Spleen (tissue), 11 donors: ENCODE data around the gene ZMIZ2. TPM values are rescaled to one million over a fixed set of nuclear protein-coding genes. Genes with fewer than 3 reads are reported as not detected.
A peak's percentile ranks its signal among the peaks of the same experiment; 100 is the strongest.
"Not testable (repeated sequence)": the region's sequence is repeated elsewhere in the genome, so short reads cannot be mapped to it uniquely, and the experiment has no call there.

Experiments
- DNase-seq: peaks from one replicate; pipeline ENCODE4 v3.0.0-alpha.2; 2020
- H3K27ac ChIP-seq, 8 donors: fragments of 200-600 bp; sonication (generic) in 7 of 8; 1 replicate in 4 of 8; 2 replicates in 4 of 8; pipeline versions ENCODE4 v1.5.0 to v1.8.0; 2016 to 2021; ENCODE audit warnings: inconsistent platforms in 4 of 8, mild to moderate bottlenecking in 4 of 8, moderate library complexity in 1 of 8
- H3K27me3 ChIP-seq, 7 donors: fragments of 200-600 bp; sonication (generic) in 6 of 7; replicated peaks in 1 of 7; 1 replicate in 4 of 7; 2 replicates in 3 of 7; pipeline versions ENCODE4 v1.5.0 to v1.8.0; 2016 to 2021; ENCODE audit warnings: inconsistent platforms in 3 of 7, mild to moderate bottlenecking in 1 of 7
- H3K36me3 ChIP-seq, 6 donors: fragments of 200-600 bp; sonication (generic) in 5 of 6; 1 replicate in 4 of 6; 2 replicates in 2 of 6; pipeline versions ENCODE4 v1.5.0 to v1.8.0; 2016 to 2021; ENCODE audit warnings: inconsistent platforms in 2 of 6
- H3K4me1 ChIP-seq, 6 donors: fragments of 200-600 bp; sonication (generic) in 5 of 6; 1 replicate in 3 of 6; 2 replicates in 3 of 6; pipeline versions ENCODE4 v1.5.0 to v1.8.0; 2016 to 2021; ENCODE audit warnings: inconsistent platforms in 3 of 6
- H3K4me3 ChIP-seq, 8 donors: fragments of 200-600 bp; sonication (generic) in 7 of 8; 1 replicate in 4 of 8; 2 replicates in 4 of 8; pipeline versions ENCODE4 v1.5.0 to v1.8.0; 2016 to 2021; ENCODE audit warnings: inconsistent platforms in 4 of 8, mild to moderate bottlenecking in 4 of 8, moderate library complexity in 2 of 8
- H3K9me3 ChIP-seq, 8 donors: fragments of 200-600 bp; sonication (generic) in 7 of 8; 1 replicate in 4 of 8; 2 replicates in 4 of 8; pipeline versions ENCODE4 v1.5.0 to v1.8.0; 2016 to 2021; ENCODE audit warnings: inconsistent platforms in 4 of 8
- POLR2A ChIP-seq, 3 donors: fragments of 450-650 bp; IDR thresholded peaks; one replicate each; pipeline ENCODE4 v1.5.1; 2017; ENCODE audit warnings: antibody characterized with exemption in 3 of 3, mild to moderate bottlenecking in 1 of 3
- POLR2AphosphoS5 ChIP-seq, 3 donors: sonication (generic); formaldehyde crosslinking; IDR thresholded peaks; one replicate each; pipeline ENCODE4 v1.5.1; 2017; ENCODE audit warnings: antibody characterized with exemption in 3 of 3
- WGBS, 5 donors: extraction: QIAGEN DNeasy Blood & Tissue Kit in 3 of 5; methylation state at CpG; one replicate each; pipeline versions ENCODE4 v1.1.5 to v1.1.7; 2013 to 2018; 5-methylcytosine and 5-hydroxymethylcytosine counted together
- intact Hi-C: fragments of 100-400 bp; cut with DNase I; formaldehyde crosslinking; loops from one replicate; pipeline ENCODE4 v1.15.0; 2023; ENCODE audit warnings: low total_unique reads
- polyA plus RNA-seq, 3 donors: library from polyadenylated mRNA; stranded (reverse); fragments of 200-250 nt; gene quantifications; one replicate each; pipeline ENCODE4 v1.2.1, GENCODE V29; 2013
- total RNA-seq, 7 donors: library from RNA; depleted of rRNA in 3 of 7; stranded (reverse); fragments of >200 nt in 3 of 7; fragmentation: NEBNext Ultra II Directional in 4 of 7; extraction: Animal tissue kit (Norgen Biotek cat#: 25700) in 4 of 7; gene quantifications; one replicate each; pipeline versions ENCODE4 v1.1.0 to v1.2.1, GENCODE V29; 2016 to 2021
- TF ChIP-seq, protein P1 (sequence below), 11 experiments: fragments of 200-600 bp in 7 of 11; fragments of 450-650 bp in 4 of 11; sonication (generic) in 4 of 11; IDR thresholded peaks in 8 of 11; conservative IDR thresholded peaks in 3 of 11; 1 replicate in 7 of 11; 2 replicates in 4 of 11; pipeline versions ENCODE4 v1.4.0 to v1.8.0; 2016 to 2021; ENCODE audit warnings: antibody characterized with exemption in 11 of 11, inconsistent platforms in 4 of 11, mild to moderate bottlenecking in 1 of 11
- donor health status: healthy with polysubstance abuse.
- donor health status: DM: no; HTN: no; CAD: no; lungs with moderate emphysema.
- donor health status: DM: no; HTN: no; CAD: no.
- donor health status: Bipolar disorder and iron deficiency.
- donor health status: healthy.
- donor health status: DM: no; HTN: no; CAD: no.
- donor health status: DM: yes; HTN: yes; CAD: no.

ZMIZ2 gene
- total and polyA plus RNA-seq, 10 donors: 27.7 to 160 (median 84.1) TPM

DNA sequence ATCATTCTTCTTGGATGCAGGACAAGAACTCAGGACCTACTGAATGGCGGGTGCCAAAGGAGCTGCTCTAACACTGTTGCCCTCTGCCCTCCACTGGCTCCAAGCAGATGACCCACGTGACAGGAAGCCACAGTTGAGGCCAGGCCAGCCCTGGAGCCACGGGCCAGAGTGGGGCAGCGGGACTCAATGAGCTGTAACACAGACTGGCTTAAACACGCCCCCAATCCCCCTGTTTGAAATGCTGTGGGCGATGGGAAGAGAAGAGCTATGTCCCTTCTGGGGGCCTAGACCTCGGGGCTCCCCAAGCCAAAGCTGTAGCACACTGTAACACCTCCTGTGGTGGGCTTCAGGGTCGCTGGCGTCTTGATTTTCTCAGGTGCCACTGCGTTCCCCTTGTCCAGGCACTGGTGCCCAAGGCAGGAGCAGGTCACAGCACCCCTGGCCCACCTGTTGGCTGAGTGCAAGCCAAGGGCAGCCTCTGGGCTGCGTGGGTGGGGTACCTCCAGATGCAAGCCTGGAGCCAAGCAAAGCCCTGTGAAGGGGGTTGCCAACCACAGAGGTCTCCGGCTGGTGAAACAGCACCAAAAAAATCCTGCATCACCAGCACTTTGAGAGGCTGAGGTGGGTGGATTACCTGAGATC lies 18.6 kb upstream of the ZMIZ2 start:
- H3K4me1 ChIP-seq: peaks cover 0 to 22% (median 9%) of the 10 kb centered on the region in 6 donors
- peak; percentile 73 for DNase-seq
- H3K27me3 ChIP-seq: no peaks in the 10 kb centered on the region
- no peaks in the 10 kb centered on the region for H3K9me3 ChIP-seq
- WGBS, 5 donors: 58 to 87% (median 74%) methylated on average over 7 to 12 of the region's 12 CpGs
- no peak overlapping the region for H3K4me3 ChIP-seq
- intact Hi-C loops: no loop called here
- H3K27ac ChIP-seq: no peak overlapping the region
- TF ChIP-seq POLR2AphosphoS5 (IDR thresholded peaks at IDR 0.05) (no peak), POLR2A (IDR thresholded peaks at IDR 0.05) (no peak)
- TF ChIP-seq, protein P1, sequence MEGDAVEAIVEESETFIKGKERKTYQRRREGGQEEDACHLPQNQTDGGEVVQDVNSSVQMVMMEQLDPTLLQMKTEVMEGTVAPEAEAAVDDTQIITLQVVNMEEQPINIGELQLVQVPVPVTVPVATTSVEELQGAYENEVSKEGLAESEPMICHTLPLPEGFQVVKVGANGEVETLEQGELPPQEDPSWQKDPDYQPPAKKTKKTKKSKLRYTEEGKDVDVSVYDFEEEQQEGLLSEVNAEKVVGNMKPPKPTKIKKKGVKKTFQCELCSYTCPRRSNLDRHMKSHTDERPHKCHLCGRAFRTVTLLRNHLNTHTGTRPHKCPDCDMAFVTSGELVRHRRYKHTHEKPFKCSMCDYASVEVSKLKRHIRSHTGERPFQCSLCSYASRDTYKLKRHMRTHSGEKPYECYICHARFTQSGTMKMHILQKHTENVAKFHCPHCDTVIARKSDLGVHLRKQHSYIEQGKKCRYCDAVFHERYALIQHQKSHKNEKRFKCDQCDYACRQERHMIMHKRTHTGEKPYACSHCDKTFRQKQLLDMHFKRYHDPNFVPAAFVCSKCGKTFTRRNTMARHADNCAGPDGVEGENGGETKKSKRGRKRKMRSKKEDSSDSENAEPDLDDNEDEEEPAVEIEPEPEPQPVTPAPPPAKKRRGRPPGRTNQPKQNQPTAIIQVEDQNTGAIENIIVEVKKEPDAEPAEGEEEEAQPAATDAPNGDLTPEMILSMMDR (IDR thresholded peaks at IDR 0.05 in 8 of 11, conservative IDR thresholded peaks at IDR 0.05 in 3 of 11): no peak
- H3K36me3 ChIP-seq: no peaks in the 10 kb centered on the region

DNA sequence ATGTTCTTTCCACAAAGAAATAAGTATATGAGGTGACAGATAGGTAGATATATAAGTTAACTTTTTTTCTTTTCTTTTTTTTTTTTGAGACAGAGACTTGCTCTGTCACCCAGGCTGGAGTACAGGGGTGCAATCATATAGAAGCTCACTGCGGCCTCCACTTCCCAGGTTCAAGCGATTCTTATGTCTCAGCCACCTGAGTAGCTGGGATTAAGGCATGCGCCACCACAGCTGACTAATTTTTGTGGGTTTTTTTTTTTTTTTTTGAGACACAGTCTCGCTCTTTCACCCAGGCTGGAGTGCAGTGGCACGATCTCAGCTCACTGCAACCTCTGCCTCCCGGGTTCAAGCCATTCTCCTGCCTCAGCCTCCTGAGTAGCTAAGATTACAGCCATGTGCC lies 15.7 kb upstream of the ZMIZ2 start:
- H3K9me3 ChIP-seq, intact Hi-C loops, H3K4me3 ChIP-seq, H3K27ac ChIP-seq, H3K27me3 ChIP-seq, H3K36me3 ChIP-seq: not testable (repeated sequence)
- DNase-seq: peak; percentile 1
- 90 to 95% (median 92%) methylated on average over 6 of the region's 6 CpGs for WGBS, 5 donors
- H3K4me1 ChIP-seq: peaks cover 0 to 15% (median 3%) of the 10 kb centered on the region in 6 donors

DNA sequence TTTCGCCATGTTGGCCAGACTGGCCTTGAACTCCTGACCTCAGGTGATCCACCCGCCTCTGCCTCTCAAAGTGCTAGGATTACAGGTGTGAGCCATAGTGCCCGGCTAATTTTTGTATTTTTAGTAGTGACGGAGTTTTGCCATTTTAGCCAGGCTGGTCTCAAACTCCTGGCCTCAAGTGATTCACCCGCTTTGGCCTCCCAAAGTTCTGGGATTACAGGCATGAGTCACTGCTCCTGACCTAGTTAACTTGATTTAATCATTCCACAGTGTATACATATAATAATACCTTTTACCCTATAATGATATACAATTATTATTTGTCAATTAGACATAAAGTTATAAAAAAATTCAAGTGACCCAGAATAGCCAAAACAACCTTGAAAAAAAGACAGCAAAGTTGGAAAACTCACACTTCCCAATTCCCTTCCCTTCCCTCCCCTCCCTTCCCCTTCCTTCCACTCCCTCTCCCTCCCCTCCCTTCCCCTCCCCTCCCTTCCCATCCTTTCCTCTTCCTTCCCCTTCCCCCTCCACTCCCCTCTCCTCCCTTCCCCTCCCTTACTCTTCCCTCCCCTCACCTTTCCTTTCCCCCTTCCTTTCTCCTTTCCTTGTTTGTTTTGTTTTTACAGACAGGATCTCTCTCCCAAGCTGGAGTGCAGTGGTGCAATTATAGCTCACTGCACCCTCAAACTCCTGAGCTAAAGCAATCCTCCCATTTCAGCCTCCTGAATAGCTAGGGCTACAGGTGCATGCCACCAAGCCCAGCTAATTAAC lies 14.8 kb upstream of the ZMIZ2 start:
- Histone ChIP-seq H3K4me1 (peaks cover 0 to 15% (median 1%) of the 10 kb centered on the region in 6 donors), H3K9me3 (no peaks in the 10 kb centered on the region), H3K4me3 (no peak overlapping the region), H3K27ac (no peak overlapping the region), H3K27me3 (no peaks in the 10 kb centered on the region), H3K36me3 (no peaks in the 10 kb centered on the region)
- TF ChIP-seq, protein P1 (IDR thresholded peaks at IDR 0.05 in 8 of 11, conservative IDR thresholded peaks at IDR 0.05 in 3 of 11): no peak
- no peak for TF ChIP-seq POLR2AphosphoS5 (IDR thresholded peaks at IDR 0.05)
- no peak for TF ChIP-seq POLR2A (IDR thresholded peaks at IDR 0.05)
- DNase-seq: peak; percentile 5
- 72 to 94% (median 79%) methylated on average over 5 of the region's 5 CpGs for WGBS, 5 donors
- intact Hi-C loops: no loop called here

DNA sequence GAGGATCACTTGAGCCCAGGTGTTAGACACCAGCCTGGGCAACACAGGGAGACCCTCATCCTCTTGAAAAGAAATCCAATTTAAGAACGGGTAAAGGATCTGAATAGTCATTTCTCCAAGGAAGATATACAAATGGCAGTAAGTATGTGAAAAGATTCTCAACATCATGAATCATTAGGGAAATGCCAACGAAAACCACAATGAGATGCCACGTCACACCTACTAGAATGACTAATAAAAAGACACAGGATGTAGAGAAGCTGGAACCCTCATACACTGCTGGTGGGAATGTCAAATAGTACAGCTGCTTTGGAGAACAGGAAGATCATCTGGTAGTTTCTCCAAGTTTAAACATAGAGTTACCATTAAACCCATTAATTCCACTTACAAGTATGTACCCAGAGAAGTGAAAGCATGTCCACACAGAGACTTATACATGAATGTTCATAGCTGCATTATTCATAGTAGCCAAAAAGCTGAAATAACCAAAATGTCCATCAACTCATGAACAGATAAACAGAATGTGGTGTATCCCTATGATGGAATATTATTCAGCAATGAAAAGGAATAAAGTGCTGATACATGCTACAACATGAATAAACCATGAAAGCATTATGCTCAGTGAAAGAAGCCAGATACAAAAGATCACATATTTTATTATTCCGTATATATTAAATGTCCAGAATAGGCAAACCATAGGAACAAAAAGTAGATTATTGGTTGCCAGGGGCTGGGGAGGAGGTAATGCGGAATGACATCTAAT lies 13.1 kb upstream of the ZMIZ2 start:
- no peaks in the 10 kb centered on the region for H3K9me3 ChIP-seq
- H3K27ac ChIP-seq: no peak overlapping the region
- no peak overlapping the region for H3K4me3 ChIP-seq
- TF ChIP-seq POLR2AphosphoS5 (IDR thresholded peaks at IDR 0.05): no peak
- TF ChIP-seq POLR2A (IDR thresholded peaks at IDR 0.05): no peak
- TF ChIP-seq, protein P1 (IDR thresholded peaks at IDR 0.05 in 8 of 11, conservative IDR thresholded peaks at IDR 0.05 in 3 of 11): no peak
- DNase-seq: peak; percentile 10
- intact Hi-C loops: no loop called here
- WGBS, 5 donors: 61 to 73% (median 63%) methylated on average over 5 of the region's 5 CpGs
- H3K36me3 ChIP-seq: no peaks in the 10 kb centered on the region
- H3K27me3 ChIP-seq: no peaks in the 10 kb centered on the region
- H3K4me1 ChIP-seq: peaks cover 0 to 7% (median 0%) of the 10 kb centered on the region in 6 donors
